GM11168 (cell line): Measurements from ENCODE around the gene HERC6.
"Not testable (repeated sequence)": the region's sequence is repeated elsewhere in the genome, so short reads cannot be mapped to it uniquely, and the experiment has no call there.

Experiments
- in situ Hi-C: fragments of 300-500 bp; cut with MboI; formaldehyde crosslinking; loops from one replicate; pipeline ENCODE4 v1.12.0; 2022; ENCODE audit warnings: low sequenced_read_pairs; ENCODE audit not compliant: unreplicated experiment

HERC6 gene

GRCh38 chr4:88378691-88379559 lies at the start of gene HERC6:
HERC6 (plus strand) TSS chr4:88378852; CDS start chr4:88378922, 70 bp downstream.
- in situ Hi-C loops = no loop called here

- in situ Hi-C loops = no loop called here
These were observed 44.8 kb upstream of the HERC6 start for GRCh38 chr4:88333741-88334405.

- in situ Hi-C loops = no loop called here
These were observed 43.5 kb upstream of the HERC6 start for GRCh38 chr4:88335092-88335665.

- in situ Hi-C loops = no loop called here
These were observed 37.1 kb upstream of the HERC6 start for GRCh38 chr4:88341227-88342192.

- in situ Hi-C loops = not testable (repeated sequence)
These were observed 31.8 kb upstream of the HERC6 start for GRCh38 chr4:88346902-88347301.

- in situ Hi-C loops = not testable (repeated sequence)
These were observed 29.9 kb upstream of the HERC6 start for GRCh38 chr4:88348761-88349160.

- in situ Hi-C loops = no loop called here
These were observed 27.9 kb upstream of the HERC6 start for GRCh38 chr4:88350786-88351185.

- in situ Hi-C loops = no loop called here
These were observed 26.5 kb upstream of the HERC6 start for GRCh38 chr4:88352062-88352740.

GRCh38 chr4:88353324-88353723 lies 25.3 kb upstream of the HERC6 start:
- in situ Hi-C loops = no loop called here

- in situ Hi-C loops = no loop called here
These were observed 21.9 kb upstream of the HERC6 start for GRCh38 chr4:88356771-88357170.

GRCh38 chr4:88357262-88357661 lies 21.4 kb upstream of the HERC6 start:
- in situ Hi-C loops = no loop called here

- in situ Hi-C loops = no loop called here
These were observed 19.1 kb upstream of the HERC6 start for GRCh38 chr4:88359558-88359957.

- in situ Hi-C loops = no loop called here
These were observed 18.4 kb upstream of the HERC6 start for GRCh38 chr4:88360256-88360655.

- in situ Hi-C loops = no loop called here
These were observed 17.9 kb upstream of the HERC6 start for GRCh38 chr4:88360791-88361190.

GRCh38 chr4:88361217-88361773 lies 17.4 kb upstream of the HERC6 start:
- in situ Hi-C loops = not testable (repeated sequence)

- in situ Hi-C loops = no loop called here
These were observed 12.2 kb upstream of the HERC6 start for GRCh38 chr4:88366460-88366859.

- in situ Hi-C loops = no loop called here
These were observed 10.8 kb upstream of the HERC6 start for GRCh38 chr4:88367826-88368225.

- in situ Hi-C loops = not testable (repeated sequence)
These were observed 9.4 kb upstream of the HERC6 start for GRCh38 chr4:88369180-88369812.

- in situ Hi-C loops = no loop called here
These were observed 2.5 kb downstream of the HERC6 start for GRCh38 chr4:88381123-88381522.
